Measurements from ENCODE around the gene SPDYE6. TPM values are rescaled to one million over a fixed set of nuclear protein-coding genes. Genes with fewer than 3 reads are reported as not detected.
A peak's percentile ranks its signal among the peaks of the same experiment; 100 is the strongest.

The SPDYE6 gene
- total RNA-seq, 1 donor from 2014 or later: not detected

DNA sequence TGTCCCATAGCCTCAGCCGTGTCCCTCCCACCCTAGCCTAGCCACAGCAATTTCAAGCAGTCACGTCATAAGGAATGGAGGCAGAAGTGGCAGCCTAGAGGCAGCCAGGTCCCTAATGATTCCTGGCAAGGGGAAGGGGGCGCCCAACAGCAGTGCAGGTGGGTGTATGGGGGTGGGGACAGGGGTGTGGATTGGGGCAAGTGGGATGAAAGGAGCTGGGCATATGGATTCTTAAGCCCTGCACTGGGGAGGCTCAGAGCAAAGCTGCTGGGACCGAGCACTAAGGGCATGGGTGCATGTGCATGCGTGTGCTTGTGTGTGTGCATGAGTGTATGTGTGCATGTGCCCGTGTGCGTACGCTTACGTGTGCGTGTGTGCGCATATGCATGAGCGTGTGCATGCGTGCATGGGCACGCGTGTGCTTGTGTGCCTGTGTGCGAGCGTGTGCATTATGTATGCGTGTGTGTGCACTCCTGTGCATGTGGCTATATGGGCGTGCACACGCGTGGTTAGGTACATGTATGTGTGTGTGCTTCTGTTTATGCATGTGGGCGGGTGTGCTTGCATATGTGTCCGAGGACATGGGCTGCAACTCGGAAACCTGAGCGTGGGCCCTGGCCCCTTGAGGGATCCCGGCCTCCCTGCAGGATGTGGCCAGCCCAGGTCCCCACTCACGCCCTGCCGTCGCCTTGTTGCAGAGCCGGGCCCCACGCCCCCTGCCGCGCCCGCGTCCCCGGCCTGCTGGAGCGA, 35.5 kb downstream of the SPDYE6 start:
- H3K4me3 Mint-ChIP-seq (ENCODE audit: low read depth): no peak overlapping the region
- no peaks in the 10 kb centered on the region for H3K4me1 Mint-ChIP-seq (ENCODE audit: low read depth)
- no peak overlapping the region for H3K27ac Mint-ChIP-seq
- intact Hi-C loops (cut with micrococcal nuclease): no loop called here
- DNase-seq (ENCODE audit: low spot score): no peak
- no peaks in the 10 kb centered on the region for H3K9me3 Mint-ChIP-seq
- H3K36me3 Mint-ChIP-seq (ENCODE audit: low read depth): no peaks in the 10 kb centered on the region
- peaks cover 4% of the 10 kb centered on the region for H3K27me3 Mint-ChIP-seq (ENCODE audit: low read depth)

GRCh38 chr7:102320181-102320580, 36.1 kb downstream of the SPDYE6 start:
- intact Hi-C loops (cut with micrococcal nuclease): no loop called here
- DNase-seq (ENCODE audit: low spot score): no peak
- Mint-ChIP-seq H3K27me3 (ENCODE audit: low read depth) (peaks cover 4% of the 10 kb centered on the region), H3K36me3 (ENCODE audit: low read depth) (no peaks in the 10 kb centered on the region), H3K9me3 (no peaks in the 10 kb centered on the region), H3K4me1 (ENCODE audit: low read depth) (no peaks in the 10 kb centered on the region), H3K27ac (no peak overlapping the region), H3K4me3 (ENCODE audit: low read depth) (no peak overlapping the region)

GRCh38 chr7:102319671-102320070, 36.6 kb downstream of the SPDYE6 start:
- Mint-ChIP-seq H3K4me3 (ENCODE audit: low read depth) (no peak overlapping the region), H3K27ac (no peak overlapping the region), H3K9me3 (no peaks in the 10 kb centered on the region), H3K4me1 (ENCODE audit: low read depth) (no peaks in the 10 kb centered on the region), H3K36me3 (ENCODE audit: low read depth) (no peaks in the 10 kb centered on the region), H3K27me3 (ENCODE audit: low read depth) (peaks cover 4% of the 10 kb centered on the region)
- intact Hi-C loops (cut with micrococcal nuclease): no loop called here
- no peak for DNase-seq (ENCODE audit: low spot score)

GRCh38 chr7:102318482-102318971, 37.7 kb downstream of the SPDYE6 start:
- H3K4me3 Mint-ChIP-seq (ENCODE audit: low read depth): no peak overlapping the region
- H3K27me3 Mint-ChIP-seq (ENCODE audit: low read depth): peaks cover 4% of the 10 kb centered on the region
- no peaks in the 10 kb centered on the region for H3K9me3 Mint-ChIP-seq
- no peak for DNase-seq (ENCODE audit: low spot score)
- intact Hi-C loops (cut with micrococcal nuclease): no loop called here
- no peak overlapping the region for H3K27ac Mint-ChIP-seq
- no peaks in the 10 kb centered on the region for H3K4me1 Mint-ChIP-seq (ENCODE audit: low read depth)
- no peaks in the 10 kb centered on the region for H3K36me3 Mint-ChIP-seq (ENCODE audit: low read depth)

DNA sequence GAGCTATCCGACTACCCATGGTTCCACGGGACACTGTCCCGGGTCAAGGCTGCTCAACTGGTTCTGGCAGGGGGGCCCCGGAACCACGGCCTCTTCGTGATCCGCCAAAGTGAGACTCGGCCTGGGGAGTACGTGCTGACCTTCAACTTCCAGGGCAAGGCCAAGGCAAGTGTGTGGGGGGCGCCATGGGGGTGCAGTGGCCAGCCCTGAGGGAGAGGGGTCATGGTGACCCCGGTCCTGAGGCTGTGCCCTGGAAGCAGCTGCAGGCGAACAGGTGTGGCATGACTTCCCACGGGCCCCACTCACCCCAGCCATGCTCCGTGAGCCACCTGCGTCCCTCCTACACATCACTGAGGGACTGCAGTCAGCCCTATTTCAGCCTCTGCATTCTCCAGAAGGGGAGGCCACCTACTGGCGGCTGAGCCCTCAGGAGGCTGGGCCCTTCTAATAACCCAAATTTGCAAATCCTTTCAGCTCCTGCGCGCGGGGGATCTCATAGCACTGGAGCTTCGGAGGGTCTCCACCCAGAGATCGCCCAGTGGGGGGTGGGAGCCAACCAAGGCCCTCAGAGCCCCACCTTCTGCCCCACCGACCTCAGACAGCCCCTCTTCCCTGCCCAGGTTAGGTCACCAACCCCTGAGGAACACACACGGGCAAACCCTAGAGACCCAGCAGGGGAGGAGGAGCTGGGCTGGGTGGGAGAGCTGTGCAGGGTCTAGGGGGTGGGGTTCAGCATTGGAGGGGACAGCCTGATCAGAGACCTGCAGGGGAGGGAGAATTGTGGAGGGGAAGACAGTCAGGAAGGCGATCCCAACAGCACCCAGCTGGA, 38.8 kb downstream of the SPDYE6 start:
- no peak for DNase-seq (ENCODE audit: low spot score)
- H3K27me3 Mint-ChIP-seq (ENCODE audit: low read depth): peaks cover 1% of the 10 kb centered on the region
- no peak overlapping the region for H3K27ac Mint-ChIP-seq
- intact Hi-C loops (cut with micrococcal nuclease): no loop called here
- H3K4me3 Mint-ChIP-seq (ENCODE audit: low read depth): no peak overlapping the region
- H3K36me3 Mint-ChIP-seq (ENCODE audit: low read depth): no peaks in the 10 kb centered on the region
- no peaks in the 10 kb centered on the region for H3K4me1 Mint-ChIP-seq (ENCODE audit: low read depth)
- no peaks in the 10 kb centered on the region for H3K9me3 Mint-ChIP-seq

- Mint-ChIP-seq H3K9me3 (no peaks in the 10 kb centered on the region), H3K4me1 (ENCODE audit: low read depth) (no peaks in the 10 kb centered on the region), H3K36me3 (ENCODE audit: low read depth) (no peaks in the 10 kb centered on the region), H3K27ac (no peak overlapping the region), H3K4me3 (ENCODE audit: low read depth) (no peak overlapping the region), H3K27me3 (ENCODE audit: low read depth) (no peaks in the 10 kb centered on the region)
- intact Hi-C loops (cut with micrococcal nuclease): no loop called here
- DNase-seq (ENCODE audit: low spot score): no peak
These were observed 42.1 kb downstream of the SPDYE6 start for GRCh38 chr7:102313997-102314780.

- peaks cover 3% of the 10 kb centered on the region for H3K4me1 Mint-ChIP-seq (ENCODE audit: low read depth)
These were observed 43.9 kb downstream of the SPDYE6 start for GRCh38 chr7:102312317-102312716.

DNA sequence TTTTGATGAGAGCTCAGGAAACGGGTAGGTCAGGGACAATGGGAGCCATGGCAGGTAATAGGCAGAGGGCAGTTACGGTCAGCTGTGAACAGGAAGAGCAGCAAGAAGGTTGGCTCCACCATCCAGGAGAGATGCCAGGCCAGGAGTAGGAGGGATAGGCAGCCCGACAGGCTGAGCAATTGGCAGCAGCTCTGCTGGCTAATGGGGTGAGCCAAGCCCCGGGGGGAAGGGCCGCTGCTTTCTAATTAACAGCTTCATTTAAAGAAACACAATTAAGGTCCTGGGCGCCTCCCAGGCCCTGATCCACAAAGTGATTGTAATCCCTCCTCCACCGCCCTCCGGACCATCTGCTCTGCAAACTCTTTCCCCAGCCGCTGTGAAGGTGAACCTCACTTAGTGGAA, 45.8 kb downstream of the SPDYE6 start:
- DNase-seq (ENCODE audit: low spot score): no peak
- Mint-ChIP-seq H3K36me3 (ENCODE audit: low read depth) (no peaks in the 10 kb centered on the region), H3K4me1 (ENCODE audit: low read depth) (peaks cover 8% of the 10 kb centered on the region), H3K27ac (no peak overlapping the region), H3K9me3 (no peaks in the 10 kb centered on the region), H3K27me3 (ENCODE audit: low read depth) (no peaks in the 10 kb centered on the region), H3K4me3 (ENCODE audit: low read depth) (no peak overlapping the region)
- intact Hi-C loops (cut with micrococcal nuclease): no loop called here

More at GRCh38 chr7:102312317-102312716, 43.9 kb downstream of the SPDYE6 start:
- Mint-ChIP-seq H3K4me3 (ENCODE audit: low read depth) (no peak overlapping the region), H3K36me3 (ENCODE audit: low read depth) (no peaks in the 10 kb centered on the region), H3K9me3 (no peaks in the 10 kb centered on the region), H3K27me3 (ENCODE audit: low read depth) (no peaks in the 10 kb centered on the region), H3K27ac (no peak overlapping the region)
- no peak for DNase-seq (ENCODE audit: low spot score)
- intact Hi-C loops (cut with micrococcal nuclease): no loop called here

DNA sequence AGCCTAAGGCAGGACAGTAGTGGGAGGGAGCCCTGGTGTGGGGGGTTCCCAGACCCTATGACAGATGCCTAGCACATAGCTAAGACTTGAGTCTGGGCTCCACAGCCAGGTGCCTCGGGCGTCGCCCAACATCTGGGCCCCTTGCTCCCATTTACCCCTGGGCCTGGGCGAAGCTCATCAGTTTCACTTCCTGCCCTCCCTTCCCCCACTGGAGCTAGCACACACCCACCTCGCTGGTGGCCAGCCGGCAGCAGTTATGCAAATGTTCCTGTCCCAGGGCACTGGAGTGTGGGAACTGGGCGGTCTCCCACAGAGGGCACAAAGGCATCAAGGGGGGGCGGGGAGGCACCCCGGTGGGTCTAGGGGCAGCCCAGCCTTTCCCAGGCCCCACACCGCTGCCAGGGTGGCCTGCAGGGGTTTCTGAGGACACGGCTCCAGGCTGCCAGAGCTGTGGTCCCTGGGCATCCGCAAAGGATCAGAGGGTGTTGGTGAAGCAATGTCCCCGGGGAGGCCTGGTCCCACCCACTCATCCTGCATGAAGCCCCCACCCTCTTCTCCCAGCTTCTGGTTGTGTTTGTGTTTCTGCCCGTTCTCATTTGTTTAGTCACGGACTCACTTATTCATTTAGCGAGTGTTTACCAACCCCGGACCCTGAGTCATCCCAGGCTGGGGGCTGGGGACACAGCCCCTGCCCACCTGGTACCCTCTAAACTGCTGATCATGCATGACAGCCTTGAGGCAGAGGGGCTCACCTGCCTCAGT, 49.1 kb downstream of the SPDYE6 start:
- H3K36me3 Mint-ChIP-seq (ENCODE audit: low read depth): no peaks in the 10 kb centered on the region
- intact Hi-C loops (cut with micrococcal nuclease): no loop called here
- peak overlapping the region; percentile 55 for H3K27ac Mint-ChIP-seq
- H3K9me3 Mint-ChIP-seq: no peaks in the 10 kb centered on the region
- DNase-seq (ENCODE audit: low spot score): peak; percentile 46
- H3K4me1 Mint-ChIP-seq (ENCODE audit: low read depth): peaks cover 8% of the 10 kb centered on the region
- H3K4me3 Mint-ChIP-seq (ENCODE audit: low read depth): no peak overlapping the region
- no peaks in the 10 kb centered on the region for H3K27me3 Mint-ChIP-seq (ENCODE audit: low read depth)

DNA sequence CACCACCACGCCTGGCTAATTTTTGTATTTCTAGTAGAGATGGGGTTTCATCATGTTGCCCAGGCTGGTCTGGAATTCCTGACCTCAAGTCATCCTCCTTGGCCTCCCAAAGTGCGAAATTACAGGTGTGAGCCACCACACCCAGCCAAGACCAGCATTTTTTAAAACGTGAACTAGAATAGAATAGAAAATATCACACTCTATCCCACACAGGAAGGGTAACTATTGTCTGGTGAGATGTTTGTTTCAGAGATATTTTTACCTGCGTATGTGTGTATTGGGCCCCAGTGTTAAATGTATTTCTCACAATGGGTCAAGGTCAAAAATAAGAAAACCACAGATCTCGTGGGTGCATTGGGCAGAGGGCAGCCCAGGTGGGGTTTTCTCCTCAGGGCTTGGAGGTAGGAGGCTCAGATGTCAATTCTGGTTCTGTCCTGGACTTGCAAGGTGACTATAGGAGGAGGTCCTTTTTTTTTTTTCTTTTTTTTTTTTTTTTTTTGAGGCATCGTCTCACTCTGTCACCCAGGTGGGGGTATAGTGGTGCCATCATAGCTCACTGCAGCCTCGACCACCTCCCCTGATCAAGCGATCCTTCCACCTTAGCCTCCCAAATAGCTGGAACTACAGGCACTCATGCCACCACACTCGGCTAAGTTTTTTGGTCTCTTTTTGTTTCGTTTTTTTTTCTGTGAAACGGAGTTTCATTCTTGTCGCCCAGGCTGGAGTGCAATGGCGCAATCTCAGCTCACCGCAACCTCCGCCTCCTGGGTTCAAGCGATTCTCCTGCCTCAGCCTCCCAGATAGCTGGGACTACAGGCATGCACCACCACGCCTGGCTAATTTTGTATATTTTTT, 50.6 kb downstream of the SPDYE6 start:
- Mint-ChIP-seq H3K27ac (no peak overlapping the region), H3K27me3 (ENCODE audit: low read depth) (no peaks in the 10 kb centered on the region), H3K9me3 (no peaks in the 10 kb centered on the region), H3K36me3 (ENCODE audit: low read depth) (no peaks in the 10 kb centered on the region), H3K4me3 (ENCODE audit: low read depth) (no peak overlapping the region), H3K4me1 (ENCODE audit: low read depth) (peaks cover 8% of the 10 kb centered on the region)
- intact Hi-C loops (cut with micrococcal nuclease): no loop called here
- no peak for DNase-seq (ENCODE audit: low spot score)

DNA sequence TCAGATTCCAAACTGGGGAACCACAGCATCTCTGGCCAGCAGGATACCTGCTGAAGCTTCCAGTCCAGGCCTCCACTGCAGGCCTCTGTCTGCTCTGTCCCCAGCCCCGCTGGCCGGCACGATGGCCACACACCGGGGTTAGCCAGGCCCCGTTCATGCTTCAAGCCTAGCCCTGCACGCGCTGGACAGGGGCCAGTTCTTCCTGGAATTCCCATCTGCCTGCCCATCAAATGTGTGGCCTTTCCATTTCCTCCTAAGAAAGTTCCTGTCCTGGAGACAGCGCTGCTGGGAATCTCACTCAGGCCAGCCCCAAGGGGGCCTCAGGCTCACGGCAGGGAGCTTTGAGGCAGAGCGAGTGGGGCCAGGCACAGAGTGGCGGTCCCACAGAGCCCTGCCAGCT, 51.6 kb downstream of the SPDYE6 start:
- Mint-ChIP-seq H3K9me3 (no peaks in the 10 kb centered on the region), H3K27me3 (ENCODE audit: low read depth) (no peaks in the 10 kb centered on the region), H3K4me3 (ENCODE audit: low read depth) (no peak overlapping the region), H3K27ac (no peak overlapping the region), H3K4me1 (ENCODE audit: low read depth) (peaks cover 8% of the 10 kb centered on the region), H3K36me3 (ENCODE audit: low read depth) (no peaks in the 10 kb centered on the region)
- intact Hi-C loops (cut with micrococcal nuclease): no loop called here
- DNase-seq (ENCODE audit: low spot score): no peak

Measured in activated T-helper 2 cell treated with anti-CD3 and anti-CD28 coated beads, Interferon-gamma antibody, Interleukin-2, Interleukin-4, amounts not matched to agents 10 μg/mL and 5 μg/mL and 100 μg/mL, durations not matched to agents 14 hours and 24 hours and 36 hours (primary cell).